GM19463 (cell line): ENCODE measurements around the gene INAVA.
"Not testable (repeated sequence)": the region's sequence is repeated elsewhere in the genome, so short reads cannot be mapped to it uniquely, and the experiment has no call there.

Experiments
- ATAC-seq: cut with Tn5 transposase; IDR thresholded peaks from one replicate; pipeline ENCODE4 v1.9.1; 2021; ENCODE audit warnings: mild to moderate bottlenecking, moderate library complexity; ENCODE audit not compliant: unreplicated experiment

INAVA gene

GRCh38 chr1:200917291-200917817, 22.7 kb downstream of the INAVA start:
- ATAC-seq = no peak

GRCh38 chr1:200918006-200918405, 23.3 kb downstream of the INAVA start:
- ATAC-seq = no peak

- no peak for ATAC-seq
Measured at GRCh38 chr1:200919386-200919785, 24.7 kb downstream of the INAVA start.

- ATAC-seq = no peak
Measured at GRCh38 chr1:200921571-200922110, 26.9 kb downstream of the INAVA start.

- no peak for ATAC-seq
Measured at GRCh38 chr1:200922406-200922805, 27.7 kb downstream of the INAVA start.

- no peak for ATAC-seq
Measured at GRCh38 chr1:200923601-200924000, 28.9 kb downstream of the INAVA start.

- ATAC-seq = no peak
Measured at GRCh38 chr1:200925831-200926230, 31.1 kb downstream of the INAVA start.

GRCh38 chr1:200929530-200930278, 35.0 kb downstream of the INAVA start:
- no peak for ATAC-seq

- ATAC-seq = not testable (repeated sequence)
Measured at GRCh38 chr1:200930285-200930684, 35.6 kb downstream of the INAVA start.

- no peak for ATAC-seq
Measured at GRCh38 chr1:200931776-200932175, 37.1 kb downstream of the INAVA start.

- ATAC-seq = no peak
Measured at GRCh38 chr1:200934676-200935245, 40.1 kb downstream of the INAVA start.

GRCh38 chr1:200935286-200935962, 40.7 kb downstream of the INAVA start:
- not testable (repeated sequence) for ATAC-seq

- no peak for ATAC-seq
Measured at GRCh38 chr1:200938955-200939354, 44.3 kb downstream of the INAVA start.

- ATAC-seq = no peak
Measured at GRCh38 chr1:200945111-200945510, 50.4 kb downstream of the INAVA start.

GRCh38 chr1:200947059-200947566, 52.4 kb downstream of the INAVA start:
- no peak for ATAC-seq

- ATAC-seq = no peak
Measured at GRCh38 chr1:200949626-200950025, 54.9 kb downstream of the INAVA start.

GRCh38 chr1:200951016-200951415, 56.3 kb downstream of the INAVA start:
- no peak for ATAC-seq

- ATAC-seq = no peak
Measured at GRCh38 chr1:200954434-200954833, 59.7 kb downstream of the INAVA start.

- ATAC-seq = no peak
Measured at GRCh38 chr1:200958597-200958996, 63.9 kb downstream of the INAVA start.

- ATAC-seq = no peak
Measured at GRCh38 chr1:200959411-200959921, 64.8 kb downstream of the INAVA start.
